Breast epithelium (tissue), 4 donors: ENCODE measurements around the gene CST3. TPM values are rescaled to one million over a fixed set of nuclear protein-coding genes. Genes with fewer than 3 reads are reported as not detected.
A peak's percentile ranks its signal among the peaks of the same experiment; 100 is the strongest.
"Not testable (repeated sequence)": the region's sequence is repeated elsewhere in the genome, so short reads cannot be mapped to it uniquely, and the experiment has no call there.

Experiments
- DNase-seq, 2 donors: peaks; one replicate each; pipeline ENCODE4 v3.0.0-alpha.2; 2019; ENCODE audit warnings: low spot score in 2 of 2
- H3K27ac ChIP-seq, 2 donors: fragments of 200-600 bp; sonication (generic) in 1 of 2; one replicate each; pipeline ENCODE4 v1.5.1; 2016 to 2019; ENCODE audit warnings: mild to moderate bottlenecking in 1 of 2
- H3K27me3 ChIP-seq, 2 donors: fragments of 200-600 bp; sonication (generic) in 1 of 2; one replicate each; pipeline versions ENCODE4 v1.5.1 to v1.6.0; 2017 to 2019; ENCODE audit warnings: control low read depth in 1 of 2, mild to moderate bottlenecking in 1 of 2
- H3K36me3 ChIP-seq: fragments of 200-600 bp; one replicate; pipeline ENCODE4 v1.5.1; 2019
- H3K4me1 ChIP-seq, 2 donors: fragments of 200-600 bp; sonication (generic); one replicate each; pipeline ENCODE4 v1.5.1; 2016 to 2019; ENCODE audit warnings: control low read depth in 1 of 2
- H3K4me3 ChIP-seq, 3 donors: fragments of 200-600 bp; sonication (generic); 1 replicate in 2 of 3; 2 replicates in 1 of 3; pipeline ENCODE4 v1.5.1; 2016 to 2019; ENCODE audit warnings: mild to moderate bottlenecking in 3 of 3, moderate library complexity in 2 of 3
- H3K9me3 ChIP-seq, 2 donors: fragments of 200-600 bp; sonication (generic) in 1 of 2; one replicate each; pipeline ENCODE4 v1.5.1; 2016 to 2019; ENCODE audit warnings: control low read depth in 1 of 2
- CTCF ChIP-seq, 3 donors: fragments of 450-650 bp; IDR thresholded peaks; one replicate each; pipeline ENCODE4 v1.5.1; 2016 to 2017; ENCODE audit warnings: antibody characterized with exemption in 3 of 3, mild to moderate bottlenecking in 3 of 3, moderate library complexity in 3 of 3
- POLR2A ChIP-seq: fragments of 450-650 bp; IDR thresholded peaks from one replicate; pipeline ENCODE4 v1.6.1; 2016; ENCODE audit warnings: antibody characterized with exemption, mild to moderate bottlenecking, moderate library complexity
- POLR2AphosphoS5 ChIP-seq, 3 donors: sonication (generic); formaldehyde crosslinking; IDR thresholded peaks; one replicate each; pipeline ENCODE4 v1.6.1; 2017; ENCODE audit warnings: antibody characterized with exemption in 3 of 3
- intact Hi-C: fragments of 100-400 bp; cut with DNase I; formaldehyde crosslinking; loops from one replicate; pipeline ENCODE4 v1.15.1; 2023; ENCODE audit warnings: low total_unique reads
- total RNA-seq, 3 donors: library from RNA; depleted of rRNA; stranded (reverse); fragments of >200 nt; gene quantifications; one replicate each; pipeline ENCODE4 v1.1.0, GENCODE V29; 2016

Gene CST3
- total RNA-seq = 1,000 to 10,000 TPM in 1 of 3 donors, 100 to 1,000 TPM in 2; 498 to 1,982 (median 699) TPM

DNA sequence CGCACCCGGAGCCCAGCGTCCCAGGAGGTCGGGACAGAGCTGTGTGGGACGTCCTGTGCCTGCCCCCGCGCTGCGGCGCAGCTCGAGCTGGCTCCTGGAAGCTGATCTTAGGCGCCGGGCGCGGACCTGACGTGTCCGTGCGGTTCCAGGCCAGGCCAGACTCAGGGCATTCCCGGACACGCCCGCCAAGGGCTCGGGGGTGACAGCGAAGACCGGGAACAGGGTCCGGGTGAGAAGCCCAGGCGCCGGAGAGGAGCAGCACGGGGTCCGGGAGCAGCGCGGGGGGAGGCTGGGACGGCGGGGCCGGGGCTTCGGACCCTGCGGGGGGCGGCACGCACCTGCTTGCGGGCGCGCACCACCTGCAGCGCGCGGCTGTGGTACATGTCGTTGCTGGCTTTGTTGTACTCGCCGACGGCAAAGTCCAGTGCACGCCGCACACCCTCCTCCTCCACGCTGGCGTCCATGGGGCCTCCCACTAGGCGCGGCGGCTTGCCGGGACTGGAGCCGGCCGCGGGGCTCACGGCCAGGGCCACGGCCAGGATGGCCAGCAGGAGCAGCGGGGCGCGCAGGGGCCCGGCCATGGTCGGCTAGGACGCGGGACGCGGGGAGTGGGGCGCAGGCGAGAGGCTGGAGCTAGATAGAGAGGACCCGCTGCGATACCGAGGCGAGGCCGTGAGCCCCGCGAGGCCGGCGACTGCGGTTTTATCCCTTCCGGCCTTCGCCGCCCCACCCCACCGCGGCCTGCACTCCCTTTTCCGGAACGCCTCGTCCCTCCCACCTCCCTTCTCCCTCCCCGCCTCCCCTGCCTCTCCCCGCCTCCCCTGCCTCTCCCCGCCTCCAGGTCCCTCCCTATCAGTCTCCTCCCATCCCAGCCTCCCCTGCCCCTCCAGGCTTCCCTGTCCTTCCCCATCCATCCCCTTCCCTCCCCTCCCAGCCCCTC, at the start of gene CST3:
CST3 (minus strand) TSS at position 674 of the 940 bp plus-strand sequence; CDS start at position 581, 93 bp downstream.
- Histone ChIP-seq H3K27ac (peak within 1 kb of the TSS; percentile 90 to 93), H3K9me3 (no peaks in the 10 kb centered on the region), H3K4me1 (peaks cover 7 to 13% of the 10 kb centered on the region in 2 donors), H3K36me3 (no peaks in the 10 kb centered on the region), H3K4me3 (peak within 1 kb of the TSS; percentile 84 to 96 (median 86)), H3K27me3 (no peaks in the 10 kb centered on the region)
- TF ChIP-seq POLR2A (peak; percentile 58), CTCF (IDR thresholded peaks at IDR 0.05) (no peak), POLR2AphosphoS5 (IDR thresholded peaks at IDR 0.05) (peak; percentile 66 to 71 (median 71))
- peak; percentile 77 to 85 for DNase-seq
- intact Hi-C loops = no loop called here

DNA sequence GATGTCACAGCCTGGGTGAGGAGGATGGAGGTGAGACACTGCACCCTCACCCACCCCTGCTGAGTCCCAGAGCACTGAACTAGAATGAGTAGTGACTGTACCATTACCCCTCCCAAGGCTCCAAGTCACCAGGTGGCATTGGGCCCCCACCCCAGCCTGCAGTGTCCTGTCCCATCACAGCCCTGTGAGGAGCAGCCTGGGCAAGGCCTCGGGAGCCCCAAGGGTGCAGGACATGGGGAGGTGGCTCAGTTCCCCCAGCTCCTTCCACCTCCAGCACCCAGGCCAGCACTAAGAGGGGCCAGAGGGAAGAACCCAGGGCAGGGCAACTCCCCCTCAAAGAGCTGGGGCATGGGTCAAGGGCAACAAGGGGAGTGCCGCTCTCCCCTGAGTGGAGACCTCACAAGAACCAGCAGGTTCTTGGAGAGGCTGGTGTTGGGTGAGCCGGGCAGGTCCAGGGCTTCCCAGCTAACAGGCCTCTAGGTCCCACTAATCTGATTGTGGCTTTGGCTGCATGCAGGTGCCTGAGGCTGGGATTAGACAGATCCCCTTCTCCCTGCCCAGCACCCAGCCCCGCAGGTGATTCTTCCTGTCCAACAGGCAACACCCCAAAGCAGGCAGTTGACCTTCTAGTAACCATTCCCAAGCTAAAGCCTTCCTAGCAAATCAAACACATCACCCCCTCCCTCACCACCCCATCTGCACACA, 48.4 kb upstream of the CST3 start:
- no peaks in the 10 kb centered on the region for H3K4me1 ChIP-seq
- no peak for TF ChIP-seq CTCF (IDR thresholded peaks at IDR 0.05)
- no peak for TF ChIP-seq POLR2A
- no peak for TF ChIP-seq POLR2AphosphoS5 (IDR thresholded peaks at IDR 0.05)
- no peak overlapping the region for H3K4me3 ChIP-seq
- no peaks in the 10 kb centered on the region for H3K9me3 ChIP-seq
- no peaks in the 10 kb centered on the region for H3K36me3 ChIP-seq
- no peaks in the 10 kb centered on the region for H3K27me3 ChIP-seq
- no peak for DNase-seq
- intact Hi-C loops = no loop called here
- H3K27ac ChIP-seq = no peak overlapping the region

GRCh38 chr20:23685529-23685896, 47.8 kb upstream of the CST3 start:
- not testable (repeated sequence) for H3K4me1 ChIP-seq, H3K9me3 ChIP-seq, H3K4me3 ChIP-seq, DNase-seq, H3K36me3 ChIP-seq, H3K27me3 ChIP-seq, H3K27ac ChIP-seq
- intact Hi-C loops = loop anchor here (2.0 kb wide), 1 partner anchor 57 kb away; no protein-coding TSS in a partner anchor

DNA sequence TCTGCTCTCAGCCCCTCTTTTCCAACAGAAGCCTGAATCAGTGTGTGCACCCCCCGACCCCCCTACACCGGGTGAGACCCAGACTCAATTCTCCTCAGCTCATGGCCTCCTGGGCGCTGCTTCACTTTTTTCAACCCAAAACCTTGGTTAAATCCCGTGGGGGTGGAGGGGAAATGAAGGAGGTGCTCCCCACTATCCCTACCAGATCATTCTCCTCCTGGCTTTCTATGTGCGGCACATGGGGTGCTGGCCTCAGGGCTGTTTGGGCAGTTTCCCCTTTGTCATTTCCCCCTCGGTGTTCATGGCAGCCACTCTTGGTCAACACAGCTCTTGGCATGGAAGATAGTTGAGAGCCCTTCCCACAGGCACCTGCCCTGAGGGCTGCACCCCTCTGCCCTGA, 46.5 kb upstream of the CST3 start:
- Histone ChIP-seq H3K4me3 (no peak overlapping the region), H3K27me3 (no peaks in the 10 kb centered on the region), H3K9me3 (no peaks in the 10 kb centered on the region), H3K36me3 (no peaks in the 10 kb centered on the region), H3K4me1 (no peaks in the 10 kb centered on the region), H3K27ac (no peak overlapping the region)
- intact Hi-C loops = loop anchor here (2.0 kb wide), 1 partner anchor 55 kb away; no protein-coding TSS in a partner anchor
- TF ChIP-seq CTCF (IDR thresholded peaks at IDR 0.05) = no peak
- no peak for TF ChIP-seq POLR2A
- no peak for DNase-seq

DNA sequence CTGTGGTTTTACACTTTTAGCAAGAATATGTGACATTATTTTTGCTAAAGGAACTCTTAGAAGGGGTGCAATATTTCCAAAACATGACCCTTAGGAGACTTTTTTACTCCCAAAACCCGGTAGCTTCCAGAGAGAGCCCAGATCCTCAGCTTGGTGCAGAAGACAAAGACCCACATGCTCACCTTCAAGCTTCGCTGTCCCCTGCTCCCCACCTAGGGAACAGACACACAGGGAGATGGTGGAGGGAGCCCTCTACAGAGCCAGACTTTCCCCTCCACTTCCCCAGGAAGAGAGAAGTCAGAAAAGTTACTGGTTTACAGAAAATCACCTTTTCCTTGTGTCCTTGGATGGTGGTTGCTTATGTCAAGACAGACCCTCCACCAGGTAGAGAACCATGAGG, 46.1 kb upstream of the CST3 start:
- TF ChIP-seq POLR2AphosphoS5 (IDR thresholded peaks at IDR 0.05) = no peak
- TF ChIP-seq CTCF (IDR thresholded peaks at IDR 0.05) = no peak
- no peak for TF ChIP-seq POLR2A
- Histone ChIP-seq H3K27ac (no peak overlapping the region), H3K36me3 (no peaks in the 10 kb centered on the region), H3K4me1 (no peaks in the 10 kb centered on the region), H3K27me3 (no peaks in the 10 kb centered on the region), H3K4me3 (no peak overlapping the region), H3K9me3 (no peaks in the 10 kb centered on the region)
- DNase-seq = no peak
- intact Hi-C loops = loop anchor here (2.0 kb wide), 1 partner anchor 55 kb away; no protein-coding TSS in a partner anchor
